HEK293 (cell line): Measurements from ENCODE around the gene TC2N.

ENCODE experiments used
- CTCF ChIA-PET: fragments of 350-600 bp; formaldehyde crosslinking; extraction: SDS; loops from one replicate; lab custom pipeline; 2021; ENCODE audit warnings: antibody characterized with exemption; lab: Yijun Ruan, JAX
- POLR2A ChIA-PET: fragments of 300-600 bp; formaldehyde crosslinking; extraction: SDS; loops from one replicate; lab custom pipeline; 2020; ENCODE audit warnings: antibody characterized with exemption, inconsistent platforms; lab: Yijun Ruan, JAX
- H3K27ac ChIP-seq: fragments of 200-500 bp; sonication (Bioruptor generic); 2 replicates; pipeline ENCODE4 v1.5.1; 2014; ENCODE audit warnings: low read depth, low read length, control low read depth, inconsistent platforms; ENCODE audit errors: extremely low read depth
- H3K36me3 ChIP-seq, 2 experiments: fragments of 200-500 bp in 1 of 2; sonication (Bioruptor generic) in 1 of 2; 1 replicate in 1 of 2; 2 replicates in 1 of 2; pipeline ENCODE4 v1.5.1; 2014 to 2017; ENCODE audit warnings: inconsistent platforms in 2 of 2, low read length in 2 of 2; ENCODE audit not compliant: control insufficient read depth in 2 of 2, insufficient read depth in 1 of 2
- H3K4me1 ChIP-seq: fragments of 200-500 bp; sonication (Bioruptor generic); 2 replicates; pipeline ENCODE4 v1.5.1; 2014; ENCODE audit warnings: mild to moderate bottlenecking, low read length, inconsistent platforms; ENCODE audit not compliant: control insufficient read depth, insufficient read depth
- H3K4me3 ChIP-seq: 2 replicates; pipeline ENCODE4 v1.5.1; 2011; ENCODE audit warnings: low read depth, mild to moderate bottlenecking, control low read depth, low read length, moderate library complexity
- H3K9me3 ChIP-seq: fragments of 200-500 bp; sonication (Bioruptor generic); 2 replicates; pipeline ENCODE4 v1.5.1; 2014; ENCODE audit warnings: low read depth, low read length, inconsistent platforms; ENCODE audit not compliant: control insufficient read depth, insufficient read depth
- CTCF ChIP-seq: fragments of 450-650 bp; formaldehyde crosslinking; IDR thresholded peaks from 2 replicates; pipeline ENCODE4 v1.5.1; 2016; ENCODE audit warnings: missing biosample characterization, missing genetic modification characterization
- HOXA7 ChIP-seq: sonication (generic); formaldehyde crosslinking; IDR thresholded peaks from 2 replicates; pipeline ENCODE4 v1.8.1; 2022; ENCODE audit warnings: missing genetic modification reagents, borderline replicate concordance
- MYNN ChIP-seq: fragments of 450-650 bp; formaldehyde crosslinking; IDR thresholded peaks from 2 replicates; pipeline ENCODE4 v1.5.1; 2016; ENCODE audit warnings: missing biosample characterization, missing genetic modification characterization, borderline replicate concordance
- OVOL3 ChIP-seq: fragments of 450-650 bp; formaldehyde crosslinking; IDR thresholded peaks from 2 replicates; pipeline ENCODE4 v1.5.1; 2016; ENCODE audit warnings: missing biosample characterization, missing genetic modification characterization
- SALL2 ChIP-seq: fragments of 450-650 bp; formaldehyde crosslinking; IDR thresholded peaks from 2 replicates; pipeline ENCODE4 v1.5.0; 2017; ENCODE audit warnings: missing biosample characterization, mild to moderate bottlenecking, missing genetic modification characterization, borderline replicate concordance
- TSHZ1 ChIP-seq: fragments of 450-650 bp; formaldehyde crosslinking; IDR thresholded peaks from 2 replicates; pipeline ENCODE4 v1.5.1; 2016; ENCODE audit warnings: missing biosample characterization, missing genetic modification characterization, borderline replicate concordance
- ZBTB48 ChIP-seq: fragments of 450-650 bp; formaldehyde crosslinking; IDR thresholded peaks from 2 replicates; pipeline ENCODE4 v1.5.1; 2016; ENCODE audit warnings: missing biosample characterization, missing genetic modification characterization
- ZFHX2 ChIP-seq: fragments of 450-650 bp; formaldehyde crosslinking; conservative IDR thresholded peaks from 2 replicates; pipeline ENCODE4 v1.5.1; 2016; ENCODE audit warnings: missing biosample characterization, missing genetic modification characterization
- ZNF10 ChIP-seq: fragments of 450-650 bp; formaldehyde crosslinking; IDR thresholded peaks from 2 replicates; pipeline ENCODE4 v1.5.1; 2017; ENCODE audit warnings: missing biosample characterization, missing genetic modification characterization
- ZNF132 ChIP-seq: fragments of 450-650 bp; formaldehyde crosslinking; IDR thresholded peaks from 2 replicates; pipeline ENCODE4 v1.5.1; 2017; ENCODE audit warnings: missing biosample characterization, missing genetic modification characterization, borderline replicate concordance
- ZNF157 ChIP-seq: fragments of 450-650 bp; formaldehyde crosslinking; IDR thresholded peaks from 2 replicates; pipeline ENCODE4 v1.5.1; 2016; ENCODE audit warnings: missing biosample characterization, missing genetic modification characterization
- ZNF174 ChIP-seq: fragments of 450-650 bp; formaldehyde crosslinking; IDR thresholded peaks from 2 replicates; pipeline ENCODE4 v1.5.0; 2017; ENCODE audit warnings: missing biosample characterization, mild to moderate bottlenecking, missing genetic modification characterization
- ZNF184 ChIP-seq: fragments of 450-650 bp; IDR thresholded peaks from 2 replicates; pipeline ENCODE4 v1.5.1; 2018; ENCODE audit warnings: missing biosample characterization, mild to moderate bottlenecking, missing genetic modification characterization
- ZNF202 ChIP-seq: fragments of 450-650 bp; formaldehyde crosslinking; IDR thresholded peaks from 2 replicates; pipeline ENCODE4 v1.5.1; 2016; ENCODE audit warnings: missing biosample characterization, missing genetic modification characterization, borderline replicate concordance
- ZNF221 ChIP-seq: fragments of 450-650 bp; formaldehyde crosslinking; IDR thresholded peaks from 2 replicates; pipeline ENCODE4 v1.5.1; 2017; ENCODE audit warnings: missing biosample characterization, missing genetic modification characterization, borderline replicate concordance
- ZNF416 ChIP-seq: fragments of 450-650 bp; formaldehyde crosslinking; IDR thresholded peaks from 2 replicates; pipeline ENCODE4 v1.5.1; 2016; ENCODE audit warnings: missing biosample characterization, missing genetic modification characterization
- ZNF433 ChIP-seq: fragments of 450-650 bp; formaldehyde crosslinking; IDR thresholded peaks from 2 replicates; pipeline ENCODE4 v1.5.1; 2016; ENCODE audit warnings: missing biosample characterization, missing genetic modification characterization, low read depth
- ZNF473 ChIP-seq: fragments of 450-650 bp; formaldehyde crosslinking; IDR thresholded peaks from 2 replicates; pipeline ENCODE4 v1.5.1; 2017; ENCODE audit warnings: missing biosample characterization, missing genetic modification characterization
- ZNF529 ChIP-seq: fragments of 450-650 bp; formaldehyde crosslinking; IDR thresholded peaks from 2 replicates; pipeline ENCODE4 v1.5.1; 2017; ENCODE audit warnings: missing genetic modification characterization, missing biosample characterization; ENCODE audit not compliant: insufficient replicate concordance
- ZNF639 ChIP-seq: fragments of 450-650 bp; formaldehyde crosslinking; IDR thresholded peaks from 2 replicates; pipeline ENCODE4 v1.5.1; 2016; ENCODE audit warnings: missing biosample characterization, missing genetic modification characterization
- ZNF704 ChIP-seq: fragments of 450-650 bp; formaldehyde crosslinking; IDR thresholded peaks from 2 replicates; pipeline ENCODE4 v1.5.1; 2016; ENCODE audit warnings: missing biosample characterization, missing genetic modification characterization

The TC2N gene

GRCh38 chr14:91890291-91890749 lies 23.0 kb upstream of the TC2N start (continued):
- no peak for TF ChIP-seq TSHZ1
- no peak for TF ChIP-seq MYNN (tag by site-specific recombination)
- TF ChIP-seq ZNF174 (tag by site-specific recombination): no peak
- TF ChIP-seq ZNF184 (tag by site-specific recombination): no peak
- TF ChIP-seq ZBTB48: no peak
- TF ChIP-seq ZNF416 (tag by site-specific recombination): no peak
- TF ChIP-seq CTCF (tag by site-specific recombination): no peak

GRCh38 chr14:91889477-91890211 lies 22.3 kb upstream of the TC2N start:
- ChIA-PET CTCF (interaction anchor here (0.7 to 1.0 kb wide), 2 partner anchors 88 to 299 kb away, joined by 3 to 5 read pairs; no protein-coding TSS in a partner anchor), POLR2A (no interaction called here)
- TF ChIP-seq ZFHX2 (tag by site-specific recombination) (no peak), ZNF202 (tag by site-specific recombination) (no peak), ZNF132 (tag by site-specific recombination) (no peak), ZNF157 (tag by site-specific recombination) (no peak), ZNF639 (tag by site-specific recombination) (no peak), ZNF704 (tag by site-specific recombination) (no peak), ZNF433 (tag by site-specific recombination) (no peak), HOXA7 (CRISPR knock-in tag) (no peak), ZNF473 (no peak), OVOL3 (tag by site-specific recombination) (no peak), ZNF529 (tag by site-specific recombination) (no peak), SALL2 (tag by site-specific recombination) (no peak), ZNF10 (tag by site-specific recombination) (no peak), ZNF221 (tag by site-specific recombination) (no peak)
- Histone ChIP-seq H3K36me3 (peaks cover 0 to 3% of the 10 kb centered on the region in 2 experiments; a peak in 1 of 3 replicates), H3K4me1 (no peaks in the 10 kb centered on the region), H3K9me3 (no peaks in the 10 kb centered on the region), H3K27ac (no peak overlapping the region), H3K4me3 (no peak overlapping the region)
